Measurements from ENCODE around the gene SLC44A5.

SLC44A5 gene

DNA sequence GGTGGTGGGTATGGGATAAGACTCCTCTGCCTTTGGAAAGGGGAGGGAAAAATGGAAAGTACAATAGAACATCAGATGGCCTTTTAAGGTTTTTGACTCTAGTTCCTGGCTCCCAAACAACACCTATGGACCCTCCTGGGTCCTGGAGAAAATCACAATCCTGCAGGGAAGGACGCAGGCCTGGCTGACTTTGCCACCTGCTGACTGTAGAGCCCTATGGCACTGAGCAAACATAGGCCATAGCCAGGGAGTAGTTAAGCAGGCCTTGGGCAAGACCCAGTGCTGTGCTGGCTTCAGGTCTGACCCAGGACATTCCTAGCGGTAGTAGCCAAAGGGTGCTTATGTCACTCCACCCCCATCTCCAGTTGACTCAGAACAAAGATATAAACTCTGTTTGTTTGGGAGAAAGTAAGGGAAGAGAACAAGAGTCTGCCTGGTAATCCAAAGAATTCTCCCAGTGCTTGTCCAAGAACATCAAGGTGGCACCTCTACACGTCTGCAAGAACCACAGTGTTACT is 149.0 kb downstream of the SLC44A5 start:
- H2AFZ ChIP-seq (ENCODE audit: low read length): no peak overlapping the region
- H3K4me1 ChIP-seq (ENCODE audit: control insufficient read depth in 2 of 2, insufficient read depth in 1 of 2, low read depth in 1 of 2, low read length in 2 of 2): no peaks in the 10 kb centered on the region
- no peaks in the 10 kb centered on the region for H3K36me3 ChIP-seq (replicated peaks in 1 of 2; ENCODE audit: control insufficient read depth in 2 of 2, insufficient read depth in 2 of 2, low read length in 2 of 2)
- H3K9me3 ChIP-seq (replicated peaks in 1 of 2; ENCODE audit: control insufficient read depth in 2 of 2, insufficient read depth in 1 of 2, low read depth in 1 of 2, low read length in 2 of 2): no peaks in the 10 kb centered on the region
- no peak overlapping the region for H2BK5ac ChIP-seq (ENCODE audit: low read length)
- DNase-seq (ENCODE audit: low spot score): no peak
- H2BK12ac ChIP-seq (ENCODE audit: low read length): no peak overlapping the region
- H3K4me3 ChIP-seq (ENCODE audit: low read length in 2 of 2): no peak overlapping the region
- H3K27me3 ChIP-seq (ENCODE audit: control insufficient read depth in 3 of 3, insufficient read depth in 3 of 3, low read depth in 1 of 3, low read length in 3 of 3): no peaks in the 10 kb centered on the region
- no peaks in the 10 kb centered on the region for H3K79me1 ChIP-seq (ENCODE audit: low read depth, low read length)
- no peak overlapping the region for H4K8ac ChIP-seq (ENCODE audit: low read depth, low read length)
- no peak overlapping the region for H3K9ac ChIP-seq (ENCODE audit: low read depth, low read length, poor library complexity)
- H4K91ac ChIP-seq (ENCODE audit: low read depth, low read length, poor library complexity): no peak overlapping the region
- H3K4ac ChIP-seq (ENCODE audit: low read length): no peak overlapping the region
- H2AK5ac ChIP-seq (ENCODE audit: low read depth, low read length): no peak overlapping the region
- H3K23ac ChIP-seq (ENCODE audit: low read depth, low read length, poor library complexity): no peak overlapping the region
- H3K27ac ChIP-seq (replicated peaks; ENCODE audit: low read length): no peak overlapping the region
- H2BK120ac ChIP-seq (ENCODE audit: low read depth, low read length): no peak overlapping the region
- no peak overlapping the region for H2BK15ac ChIP-seq (ENCODE audit: low read length)
- H3K14ac ChIP-seq (ENCODE audit: low read length): no peak overlapping the region
- no peak overlapping the region for H3K18ac ChIP-seq (ENCODE audit: low read length)
- WGBS, 2 donors (ENCODE audit: extremely low coverage in 2 of 2, insufficient read length in 2 of 2, insufficient replicate concordance in 1 of 2): no CpG with 5 or more reads among the region's 3 CpGs
- H3K4me2 ChIP-seq (ENCODE audit: insufficient read depth, low read length, poor library complexity, severe bottlenecking): no peak overlapping the region

GRCh38 chr1:75449998-75450397 is 160.9 kb downstream of the SLC44A5 start:
- Histone ChIP-seq H3K14ac (ENCODE audit: low read length) (no peak overlapping the region), H4K8ac (ENCODE audit: low read depth, low read length) (no peak overlapping the region), H2AFZ (ENCODE audit: low read length) (no peak overlapping the region), H2BK15ac (ENCODE audit: low read length) (no peak overlapping the region), H3K18ac (ENCODE audit: low read length) (no peak overlapping the region), H3K27me3 (ENCODE audit: control insufficient read depth in 3 of 3, insufficient read depth in 3 of 3, low read depth in 1 of 3, low read length in 3 of 3) (no peaks in the 10 kb centered on the region), H3K4me3 (ENCODE audit: low read length in 2 of 2) (no peak overlapping the region), H3K9ac (ENCODE audit: low read depth, low read length, poor library complexity) (no peak overlapping the region), H3K36me3 (replicated peaks in 1 of 2; ENCODE audit: control insufficient read depth in 2 of 2, insufficient read depth in 2 of 2, low read length in 2 of 2) (no peaks in the 10 kb centered on the region), H3K9me3 (replicated peaks in 1 of 2; ENCODE audit: control insufficient read depth in 2 of 2, insufficient read depth in 1 of 2, low read depth in 1 of 2, low read length in 2 of 2) (peaks cover 0 to 4% of the 10 kb centered on the region in 2 donors), H2BK5ac (ENCODE audit: low read length) (no peak overlapping the region), H3K79me1 (ENCODE audit: low read depth, low read length) (no peaks in the 10 kb centered on the region), H3K4me1 (ENCODE audit: control insufficient read depth in 2 of 2, insufficient read depth in 1 of 2, low read depth in 1 of 2, low read length in 2 of 2) (no peaks in the 10 kb centered on the region), H2BK120ac (ENCODE audit: low read depth, low read length) (no peak overlapping the region), H4K91ac (ENCODE audit: low read depth, low read length, poor library complexity) (no peak overlapping the region), H2AK5ac (ENCODE audit: low read depth, low read length) (no peak overlapping the region), H2BK12ac (ENCODE audit: low read length) (no peak overlapping the region), H3K23ac (ENCODE audit: low read depth, low read length, poor library complexity) (no peak overlapping the region), H3K4ac (ENCODE audit: low read length) (no peak overlapping the region), H3K4me2 (ENCODE audit: insufficient read depth, low read length, poor library complexity, severe bottlenecking) (no peak overlapping the region), H3K27ac (replicated peaks; ENCODE audit: low read length) (no peak overlapping the region)
- WGBS, 2 donors (ENCODE audit: extremely low coverage in 2 of 2, insufficient read length in 2 of 2, insufficient replicate concordance in 1 of 2): no CpG with 5 or more reads among the region's 5 CpGs
- DNase-seq (ENCODE audit: low spot score): no peak

- no peak overlapping the region for H2AFZ ChIP-seq (ENCODE audit: low read length)
- no peak overlapping the region for H2BK5ac ChIP-seq (ENCODE audit: low read length)
- no peak overlapping the region for H3K23ac ChIP-seq (ENCODE audit: low read depth, low read length, poor library complexity)
- no peak overlapping the region for H3K18ac ChIP-seq (ENCODE audit: low read length)
- no peak overlapping the region for H3K27ac ChIP-seq (replicated peaks; ENCODE audit: low read length)
- H2BK15ac ChIP-seq (ENCODE audit: low read length): no peak overlapping the region
- no peak overlapping the region for H3K14ac ChIP-seq (ENCODE audit: low read length)
- no peaks in the 10 kb centered on the region for H3K36me3 ChIP-seq (replicated peaks in 1 of 2; ENCODE audit: control insufficient read depth in 2 of 2, insufficient read depth in 2 of 2, low read length in 2 of 2)
- no peak overlapping the region for H3K4ac ChIP-seq (ENCODE audit: low read length)
- H3K4me3 ChIP-seq (ENCODE audit: low read length in 2 of 2): no peak overlapping the region
- no peaks in the 10 kb centered on the region for H3K4me1 ChIP-seq (ENCODE audit: control insufficient read depth in 2 of 2, insufficient read depth in 1 of 2, low read depth in 1 of 2, low read length in 2 of 2)
- no peak overlapping the region for H4K91ac ChIP-seq (ENCODE audit: low read depth, low read length, poor library complexity)
- no peak overlapping the region for H3K4me2 ChIP-seq (ENCODE audit: insufficient read depth, low read length, poor library complexity, severe bottlenecking)
- H3K9me3 ChIP-seq (replicated peaks in 1 of 2; ENCODE audit: control insufficient read depth in 2 of 2, insufficient read depth in 1 of 2, low read depth in 1 of 2, low read length in 2 of 2): no peaks in the 10 kb centered on the region
- 100% methylated on average over 1 of the region's 1 CpG; no CpG with 5 or more reads in 1 of the 2 donors for WGBS, 2 donors (ENCODE audit: extremely low coverage in 2 of 2, insufficient read length in 2 of 2, insufficient replicate concordance in 1 of 2)
- H3K79me1 ChIP-seq (ENCODE audit: low read depth, low read length): no peaks in the 10 kb centered on the region
- H3K9ac ChIP-seq (ENCODE audit: low read depth, low read length, poor library complexity): no peak overlapping the region
- H2AK5ac ChIP-seq (ENCODE audit: low read depth, low read length): no peak overlapping the region
- DNase-seq (ENCODE audit: low spot score): no peak
- H3K27me3 ChIP-seq (ENCODE audit: control insufficient read depth in 3 of 3, insufficient read depth in 3 of 3, low read depth in 1 of 3, low read length in 3 of 3): no peaks in the 10 kb centered on the region
- H4K8ac ChIP-seq (ENCODE audit: low read depth, low read length): no peak overlapping the region
- no peak overlapping the region for H2BK120ac ChIP-seq (ENCODE audit: low read depth, low read length)
- H2BK12ac ChIP-seq (ENCODE audit: low read length): no peak overlapping the region
Measured at GRCh38 chr1:75444220-75444619, 166.7 kb downstream of the SLC44A5 start.

DNA sequence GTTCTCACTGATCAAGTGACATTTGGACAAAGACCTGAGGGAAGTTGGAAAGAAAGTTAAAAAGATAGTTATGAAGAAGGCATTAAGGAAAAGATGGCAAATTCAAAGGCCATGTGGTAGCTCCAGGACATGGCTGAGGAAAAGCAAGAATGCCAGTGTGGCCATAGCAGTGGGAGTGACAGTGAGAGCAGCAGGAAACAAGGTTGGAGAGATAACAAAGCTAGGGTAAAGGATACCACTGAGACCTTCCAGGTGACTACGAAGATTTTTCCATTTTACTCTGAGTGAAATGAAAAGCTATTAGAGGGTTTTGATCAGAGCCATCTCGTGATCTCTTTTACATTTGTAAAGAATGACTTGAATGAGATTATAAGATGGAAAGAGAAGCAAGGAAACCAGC is 170.6 kb downstream of the SLC44A5 start:
- Histone ChIP-seq H3K14ac (ENCODE audit: low read length) (no peak overlapping the region), H3K4me2 (ENCODE audit: insufficient read depth, low read length, poor library complexity, severe bottlenecking) (no peak overlapping the region), H3K9ac (ENCODE audit: low read depth, low read length, poor library complexity) (no peak overlapping the region), H3K4me3 (ENCODE audit: low read length in 2 of 2) (no peak overlapping the region), H3K9me3 (replicated peaks in 1 of 2; ENCODE audit: control insufficient read depth in 2 of 2, insufficient read depth in 1 of 2, low read depth in 1 of 2, low read length in 2 of 2) (no peaks in the 10 kb centered on the region), H3K23ac (ENCODE audit: low read depth, low read length, poor library complexity) (no peak overlapping the region), H3K18ac (ENCODE audit: low read length) (no peak overlapping the region), H3K4ac (ENCODE audit: low read length) (no peak overlapping the region), H2AFZ (ENCODE audit: low read length) (no peak overlapping the region), H2BK15ac (ENCODE audit: low read length) (no peak overlapping the region), H3K4me1 (ENCODE audit: control insufficient read depth in 2 of 2, insufficient read depth in 1 of 2, low read depth in 1 of 2, low read length in 2 of 2) (no peaks in the 10 kb centered on the region), H2BK12ac (ENCODE audit: low read length) (no peak overlapping the region), H3K36me3 (replicated peaks in 1 of 2; ENCODE audit: control insufficient read depth in 2 of 2, insufficient read depth in 2 of 2, low read length in 2 of 2) (no peaks in the 10 kb centered on the region), H3K79me1 (ENCODE audit: low read depth, low read length) (no peaks in the 10 kb centered on the region), H3K27ac (replicated peaks; ENCODE audit: low read length) (no peak overlapping the region), H3K27me3 (ENCODE audit: control insufficient read depth in 3 of 3, insufficient read depth in 3 of 3, low read depth in 1 of 3, low read length in 3 of 3) (no peaks in the 10 kb centered on the region), H2BK5ac (ENCODE audit: low read length) (no peak overlapping the region), H4K91ac (ENCODE audit: low read depth, low read length, poor library complexity) (no peak overlapping the region), H2BK120ac (ENCODE audit: low read depth, low read length) (no peak overlapping the region), H2AK5ac (ENCODE audit: low read depth, low read length) (no peak overlapping the region), H4K8ac (ENCODE audit: low read depth, low read length) (no peak overlapping the region)
- no peak for DNase-seq (ENCODE audit: low spot score)
- WGBS, 2 donors (ENCODE audit: extremely low coverage in 2 of 2, insufficient read length in 2 of 2, insufficient replicate concordance in 1 of 2): no CpG with 5 or more reads among the region's 2 CpGs
